Measurements from ENCODE around the gene RAB3IL1. TPM values are rescaled to one million over a fixed set of nuclear protein-coding genes. Genes with fewer than 3 reads are reported as not detected.

The RAB3IL1 gene
- total RNA-seq, 1 donor from 2014 or later, result 3.7 TPM

- no peak for DNase-seq (ENCODE audit: extremely low read depth, low read depth, low spot score)
Measured at GRCh38 chr11:61869708-61870451, 47.5 kb downstream of the RAB3IL1 start.

- no peak for DNase-seq (ENCODE audit: extremely low read depth, low read depth, low spot score)
Measured at GRCh38 chr11:61869429-61869707, 48.0 kb downstream of the RAB3IL1 start.

GRCh38 chr11:61868571-61869428, 48.6 kb downstream of the RAB3IL1 start:
- no peak for DNase-seq (ENCODE audit: extremely low read depth, low read depth, low spot score)

GRCh38 chr11:61866958-61867343, 50.4 kb downstream of the RAB3IL1 start:
- no peak for DNase-seq (ENCODE audit: extremely low read depth, low read depth, low spot score)

- no peak for DNase-seq (ENCODE audit: extremely low read depth, low read depth, low spot score)
Measured at GRCh38 chr11:61866231-61866957, 51.0 kb downstream of the RAB3IL1 start.

GRCh38 chr11:61864814-61865775, 52.3 kb downstream of the RAB3IL1 start:
- DNase-seq (ENCODE audit: extremely low read depth, low read depth, low spot score), result no peak

- no peak for DNase-seq (ENCODE audit: extremely low read depth, low read depth, low spot score)
Measured at GRCh38 chr11:61863548-61864081, 53.8 kb downstream of the RAB3IL1 start.

- DNase-seq (ENCODE audit: extremely low read depth, low read depth, low spot score), result no peak
Measured at GRCh38 chr11:61862714-61863547, 54.4 kb downstream of the RAB3IL1 start.

- no peak for DNase-seq (ENCODE audit: extremely low read depth, low read depth, low spot score)
Measured at GRCh38 chr11:61861634-61862033, 55.7 kb downstream of the RAB3IL1 start.

GRCh38 chr11:61860054-61860903, 57.1 kb downstream of the RAB3IL1 start:
- no peak for DNase-seq (ENCODE audit: extremely low read depth, low read depth, low spot score)

GRCh38 chr11:61855939-61856680, 61.3 kb downstream of the RAB3IL1 start:
- no peak for DNase-seq (ENCODE audit: extremely low read depth, low read depth, low spot score)

GRCh38 chr11:61854966-61855714, 62.2 kb downstream of the RAB3IL1 start:
- no peak for DNase-seq (ENCODE audit: extremely low read depth, low read depth, low spot score)

- no peak for DNase-seq (ENCODE audit: extremely low read depth, low read depth, low spot score)
Measured at GRCh38 chr11:61854206-61854895, 63.0 kb downstream of the RAB3IL1 start.

- no peak for DNase-seq (ENCODE audit: extremely low read depth, low read depth, low spot score)
Measured at GRCh38 chr11:61853698-61854169, 63.6 kb downstream of the RAB3IL1 start.

GRCh38 chr11:61851900-61852295, 65.5 kb downstream of the RAB3IL1 start:
- no peak for DNase-seq (ENCODE audit: extremely low read depth, low read depth, low spot score)
